Femur (tissue), 1 donor: ENCODE measurements around the gene FDCSP.
"Not testable (repeated sequence)": the region's sequence is repeated elsewhere in the genome, so short reads cannot be mapped to it uniquely, and the experiment has no call there.

ENCODE experiments used
- DNase-seq: peaks from one replicate; pipeline ENCODE4 v3.0.0-alpha.2; 2017

FDCSP gene

GRCh38 chr4:70239884-70240591 is 14.1 kb downstream of the FDCSP start:
- no peak for DNase-seq

- not testable (repeated sequence) for DNase-seq
These were observed 16.4 kb downstream of the FDCSP start, which contains the start of gene CSN3 for GRCh38 chr4:70242297-70242696. Gene CSN3 (plus strand): TSS chr4:70242597. CDS start chr4:70244820, 2,223 bp downstream.

- no peak for DNase-seq
These were observed 17.2 kb downstream of the FDCSP start for GRCh38 chr4:70243091-70243490.

GRCh38 chr4:70251250-70251944 is 25.5 kb downstream of the FDCSP start:
- no peak for DNase-seq

GRCh38 chr4:70251945-70252277 is 26.0 kb downstream of the FDCSP start:
- DNase-seq: no peak

- DNase-seq: no peak
These were observed 43.8 kb downstream of the FDCSP start for GRCh38 chr4:70269674-70270073.

- DNase-seq: no peak
These were observed 51.2 kb downstream of the FDCSP start for GRCh38 chr4:70277121-70277520.

GRCh38 chr4:70280567-70280966 is 54.6 kb downstream of the FDCSP start:
- DNase-seq: no peak
